GM23338 (cell line): ENCODE data around the gene TNFAIP8L3. TPM values are rescaled to one million over a fixed set of nuclear protein-coding genes. Genes with fewer than 3 reads are reported as not detected.

Experiments used
- ATAC-seq: fragments of 200-7000 bp; cut with Tn5 transposase; 3 replicates; pipeline ENCODE4 v1.9.1; 2020
- DNase-seq: peaks from one replicate; pipeline ENCODE4 v3.0.0-alpha.2; 2015; ENCODE audit warnings: low spot score
- H2AFZ ChIP-seq: fragments of 200-600 bp; sonication (generic); 2 replicates; pipeline ENCODE4 v1.8.0; 2016; ENCODE audit warnings: antibody characterized with exemption, mild to moderate bottlenecking, moderate library complexity
- H3F3A ChIP-seq: fragments of 200-600 bp; sonication (generic); replicated peaks from 2 replicates; pipeline ENCODE4 v1.8.0; 2017; ENCODE audit warnings: antibody characterized with exemption, mixed run types, low read depth
- H3K27ac ChIP-seq: fragments of 200-600 bp; sonication (generic); 2 replicates; pipeline ENCODE4 v1.6.1; 2016; ENCODE audit warnings: low read depth
- H3K27me3 ChIP-seq: fragments of 200-600 bp; sonication (generic); 2 replicates; pipeline ENCODE4 v1.8.0; 2016; ENCODE audit warnings: mild to moderate bottlenecking, mixed run types, moderate library complexity; ENCODE audit not compliant: insufficient read depth
- H3K36me3 ChIP-seq: fragments of 200-600 bp; sonication (generic); 2 replicates; pipeline ENCODE4 v1.8.0; 2016; ENCODE audit warnings: mild to moderate bottlenecking; ENCODE audit not compliant: insufficient read depth
- H3K4me1 ChIP-seq: fragments of 200-600 bp; sonication (generic); 2 replicates; pipeline ENCODE4 v1.8.0; 2016; ENCODE audit warnings: mild to moderate bottlenecking, moderate library complexity; ENCODE audit not compliant: insufficient read depth
- H3K4me2 ChIP-seq: fragments of 200-600 bp; sonication (generic); 2 replicates; pipeline ENCODE4 v1.7.1; 2017; ENCODE audit warnings: mixed run types
- H3K4me3 ChIP-seq: fragments of 200-600 bp; sonication (generic); 2 replicates; pipeline ENCODE4 v1.6.1; 2016; ENCODE audit warnings: mixed run types
- H3K79me2 ChIP-seq: fragments of 200-600 bp; sonication (generic); replicated peaks from 2 replicates; pipeline ENCODE4 v1.8.0; 2017; ENCODE audit warnings: mild to moderate bottlenecking; ENCODE audit not compliant: insufficient read depth
- H3K9me2 ChIP-seq: fragments of 200-600 bp; sonication (generic); 2 replicates; pipeline ENCODE4 v1.8.0; 2017; ENCODE audit not compliant: insufficient read depth
- H4K20me1 ChIP-seq: fragments of 200-600 bp; sonication (generic); replicated peaks from 2 replicates; pipeline ENCODE4 v1.8.0; 2017; ENCODE audit warnings: mild to moderate bottlenecking; ENCODE audit not compliant: insufficient read depth
- H3K27ac Mint-ChIP-seq: 2 replicates; pipeline ENCODE4 v1.8.0; 2020; ENCODE audit warnings: inconsistent platforms, mild to moderate bottlenecking, moderate library complexity, mixed read lengths
- H3K27me3 Mint-ChIP-seq: 3 replicates; pipeline ENCODE4 v1.8.0; 2022; ENCODE audit warnings: low read depth, mild to moderate bottlenecking, moderate library complexity, mixed read lengths, inconsistent platforms; ENCODE audit not compliant: insufficient read depth, poor library complexity
- H3K36me3 Mint-ChIP-seq: 3 replicates; pipeline ENCODE4 v1.8.0; 2021; ENCODE audit warnings: low read depth, mild to moderate bottlenecking, inconsistent platforms, moderate library complexity, mixed read lengths
- H3K4me1 Mint-ChIP-seq: 3 replicates; pipeline ENCODE4 v1.8.0; 2020; ENCODE audit warnings: mild to moderate bottlenecking, inconsistent platforms, mixed read lengths
- H3K4me3 Mint-ChIP-seq: 3 replicates; pipeline ENCODE4 v1.8.0; 2021; ENCODE audit warnings: moderate library complexity, mild to moderate bottlenecking, inconsistent platforms, mixed read lengths
- H3K9me3 Mint-ChIP-seq: 3 replicates; pipeline ENCODE4 v1.8.0; 2020; ENCODE audit warnings: moderate library complexity, mild to moderate bottlenecking, inconsistent platforms, mixed read lengths
- CREB1 ChIP-seq: fragments of 250-450 bp; sonication (Bioruptor Pico); IDR thresholded peaks from 2 replicates; pipeline ENCODE4 v1.5.0; 2020; ENCODE audit warnings: low read depth, mild to moderate bottlenecking, moderate library complexity
- EZH2 ChIP-seq: fragments of 200-600 bp; sonication (generic); IDR thresholded peaks from one replicate; pipeline ENCODE4 v1.8.0; 2017; ENCODE audit warnings: antibody characterized with exemption, mild to moderate bottlenecking, low read depth; ENCODE audit not compliant: unreplicated experiment
- EZH2phosphoT487 ChIP-seq: fragments of 200-600 bp; sonication (generic); IDR thresholded peaks from one replicate; pipeline ENCODE4 v1.8.1; 2018; ENCODE audit warnings: antibody characterized with exemption; ENCODE audit not compliant: unreplicated experiment
- JUNB ChIP-seq: IDR thresholded peaks from one replicate; pipeline ENCODE4 v1.6.1; 2016; ENCODE audit warnings: antibody characterized with exemption; ENCODE audit not compliant: unreplicated experiment
- NANOG ChIP-seq: IDR thresholded peaks from 2 replicates; pipeline ENCODE4 v1.6.1; 2016; ENCODE audit warnings: antibody characterized with exemption, borderline replicate concordance
- POLR2AphosphoS5 ChIP-seq: IDR thresholded peaks from 2 replicates; pipeline ENCODE4 v1.6.1; 2016; ENCODE audit warnings: antibody characterized with exemption, low read depth
- STAT1 ChIP-seq: IDR thresholded peaks from one replicate; pipeline ENCODE4 v1.6.1; 2016; ENCODE audit warnings: antibody characterized with exemption; ENCODE audit not compliant: unreplicated experiment
- ZNF114 ChIP-seq: fragments of 250-450 bp; sonication (Bioruptor Pico); IDR thresholded peaks from 2 replicates; pipeline ENCODE4 v1.5.0; 2020; ENCODE audit warnings: mild to moderate bottlenecking, moderate library complexity
- ZNF331 ChIP-seq: fragments of 250-450 bp; sonication (Bioruptor Pico); IDR thresholded peaks from 2 replicates; pipeline ENCODE4 v1.5.0; 2020; ENCODE audit warnings: low read depth, mild to moderate bottlenecking, moderate library complexity
- polyA plus RNA-seq: library from polyadenylated mRNA; unstranded; fragments of >200 nt; fragmentation: Nextera tagmentation; extraction: Ambion mirVana; gene quantifications from 2 replicates; pipeline ENCODE4 v1.2.1, GENCODE V29; 2016
- total RNA-seq: library from RNA; depleted of rRNA; stranded (reverse); fragments of >200 nt; shearing (Covaris generic); gene quantifications from 2 replicates; pipeline ENCODE4 v1.2.3, GENCODE V29; 2014
- TF ChIP-seq, protein P1 (sequence below), 2 experiments: fragments of 200-600 bp in 1 of 2; sonication (generic) in 1 of 2; conservative IDR thresholded peaks; 2 replicates each; pipeline versions ENCODE4 v1.5.1 to v1.6.1; 2016 to 2017; ENCODE audit warnings: antibody characterized with exemption in 2 of 2, low read depth in 2 of 2, mild to moderate bottlenecking in 2 of 2, moderate library complexity in 1 of 2
- TF ChIP-seq, protein P2 (sequence below): IDR thresholded peaks from 2 replicates; pipeline ENCODE4 v1.6.1; 2016; ENCODE audit warnings: antibody characterized with exemption
- TF ChIP-seq, protein P3 (sequence below): IDR thresholded peaks from one replicate; pipeline ENCODE4 v1.6.1; 2018; ENCODE audit warnings: antibody characterized with exemption; ENCODE audit not compliant: unreplicated experiment
- TF ChIP-seq, protein P4 (sequence below): fragments of 250-450 bp; sonication (Bioruptor Pico); IDR thresholded peaks from 2 replicates; pipeline ENCODE4 v1.5.0; 2020; ENCODE audit warnings: mild to moderate bottlenecking, moderate library complexity

TNFAIP8L3 gene
- total and polyA plus RNA-seq, 2 experiments from 2014 or later, result 0.23 to 0.31 TPM

DNA sequence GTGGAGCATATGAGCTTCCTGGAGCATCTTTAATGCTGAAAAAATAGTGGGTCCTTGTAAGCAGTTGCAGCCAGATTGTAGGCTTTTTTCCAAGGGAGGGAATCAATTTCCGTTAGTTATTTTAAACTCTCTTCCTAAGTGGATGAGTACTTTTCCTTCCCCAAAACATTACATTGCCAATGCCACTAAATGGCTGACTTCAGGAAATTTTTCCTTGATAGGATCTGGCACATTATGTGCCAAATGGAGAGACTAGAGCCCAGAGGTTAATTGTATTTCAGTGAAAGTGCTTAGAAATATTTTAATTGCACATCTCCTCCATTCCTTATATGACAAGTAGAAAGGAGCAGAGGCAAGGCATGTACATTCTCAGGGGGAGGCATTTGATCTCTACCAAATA lies 83.5 kb downstream of the TNFAIP8L3 start:
- Histone ChIP-seq H3K4me1 (no peaks in the 10 kb centered on the region), H3K27ac (no peak overlapping the region), H3K4me3 (no peak overlapping the region), H3K4me2 (no peak overlapping the region), H3F3A (no peaks in the 10 kb centered on the region), H3K79me2 (no peaks in the 10 kb centered on the region), H3K9me2 (no peaks in the 10 kb centered on the region), H3K36me3 (no peaks in the 10 kb centered on the region; the same call in 1 of the 2 replicates), H4K20me1 (no peaks in the 10 kb centered on the region), H3K27me3 (no peaks in the 10 kb centered on the region), H2AFZ (no peak overlapping the region)
- Mint-ChIP-seq H3K9me3 (peaks cover 3% of the 10 kb centered on the region; the same call in 1 of the 3 replicates), H3K4me3 (no peak overlapping the region), H3K4me1 (peaks cover 4% of the 10 kb centered on the region; the same call in 2 of the 3 replicates), H3K27me3 (no peaks in the 10 kb centered on the region), H3K27ac (no peak overlapping the region), H3K36me3 (peaks cover 16% of the 10 kb centered on the region)
- TF ChIP-seq STAT1 (no peak), JUNB (no peak), EZH2 (no peak), ZNF331 (CRISPR knock-in tag) (no peak), CREB1 (CRISPR knock-in tag) (no peak), EZH2phosphoT487 (no peak), ZNF114 (CRISPR knock-in tag) (no peak), NANOG (no peak), POLR2AphosphoS5 (no peak)
- TF ChIP-seq, protein P1, sequence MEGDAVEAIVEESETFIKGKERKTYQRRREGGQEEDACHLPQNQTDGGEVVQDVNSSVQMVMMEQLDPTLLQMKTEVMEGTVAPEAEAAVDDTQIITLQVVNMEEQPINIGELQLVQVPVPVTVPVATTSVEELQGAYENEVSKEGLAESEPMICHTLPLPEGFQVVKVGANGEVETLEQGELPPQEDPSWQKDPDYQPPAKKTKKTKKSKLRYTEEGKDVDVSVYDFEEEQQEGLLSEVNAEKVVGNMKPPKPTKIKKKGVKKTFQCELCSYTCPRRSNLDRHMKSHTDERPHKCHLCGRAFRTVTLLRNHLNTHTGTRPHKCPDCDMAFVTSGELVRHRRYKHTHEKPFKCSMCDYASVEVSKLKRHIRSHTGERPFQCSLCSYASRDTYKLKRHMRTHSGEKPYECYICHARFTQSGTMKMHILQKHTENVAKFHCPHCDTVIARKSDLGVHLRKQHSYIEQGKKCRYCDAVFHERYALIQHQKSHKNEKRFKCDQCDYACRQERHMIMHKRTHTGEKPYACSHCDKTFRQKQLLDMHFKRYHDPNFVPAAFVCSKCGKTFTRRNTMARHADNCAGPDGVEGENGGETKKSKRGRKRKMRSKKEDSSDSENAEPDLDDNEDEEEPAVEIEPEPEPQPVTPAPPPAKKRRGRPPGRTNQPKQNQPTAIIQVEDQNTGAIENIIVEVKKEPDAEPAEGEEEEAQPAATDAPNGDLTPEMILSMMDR (conservative IDR thresholded peaks at IDR 0.05; ENCODE audit: low read depth in 2 of 2), result no peak
- TF ChIP-seq, protein P2, sequence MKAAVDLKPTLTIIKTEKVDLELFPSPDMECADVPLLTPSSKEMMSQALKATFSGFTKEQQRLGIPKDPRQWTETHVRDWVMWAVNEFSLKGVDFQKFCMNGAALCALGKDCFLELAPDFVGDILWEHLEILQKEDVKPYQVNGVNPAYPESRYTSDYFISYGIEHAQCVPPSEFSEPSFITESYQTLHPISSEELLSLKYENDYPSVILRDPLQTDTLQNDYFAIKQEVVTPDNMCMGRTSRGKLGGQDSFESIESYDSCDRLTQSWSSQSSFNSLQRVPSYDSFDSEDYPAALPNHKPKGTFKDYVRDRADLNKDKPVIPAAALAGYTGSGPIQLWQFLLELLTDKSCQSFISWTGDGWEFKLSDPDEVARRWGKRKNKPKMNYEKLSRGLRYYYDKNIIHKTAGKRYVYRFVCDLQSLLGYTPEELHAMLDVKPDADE, result no peak
- TF ChIP-seq, protein P3, sequence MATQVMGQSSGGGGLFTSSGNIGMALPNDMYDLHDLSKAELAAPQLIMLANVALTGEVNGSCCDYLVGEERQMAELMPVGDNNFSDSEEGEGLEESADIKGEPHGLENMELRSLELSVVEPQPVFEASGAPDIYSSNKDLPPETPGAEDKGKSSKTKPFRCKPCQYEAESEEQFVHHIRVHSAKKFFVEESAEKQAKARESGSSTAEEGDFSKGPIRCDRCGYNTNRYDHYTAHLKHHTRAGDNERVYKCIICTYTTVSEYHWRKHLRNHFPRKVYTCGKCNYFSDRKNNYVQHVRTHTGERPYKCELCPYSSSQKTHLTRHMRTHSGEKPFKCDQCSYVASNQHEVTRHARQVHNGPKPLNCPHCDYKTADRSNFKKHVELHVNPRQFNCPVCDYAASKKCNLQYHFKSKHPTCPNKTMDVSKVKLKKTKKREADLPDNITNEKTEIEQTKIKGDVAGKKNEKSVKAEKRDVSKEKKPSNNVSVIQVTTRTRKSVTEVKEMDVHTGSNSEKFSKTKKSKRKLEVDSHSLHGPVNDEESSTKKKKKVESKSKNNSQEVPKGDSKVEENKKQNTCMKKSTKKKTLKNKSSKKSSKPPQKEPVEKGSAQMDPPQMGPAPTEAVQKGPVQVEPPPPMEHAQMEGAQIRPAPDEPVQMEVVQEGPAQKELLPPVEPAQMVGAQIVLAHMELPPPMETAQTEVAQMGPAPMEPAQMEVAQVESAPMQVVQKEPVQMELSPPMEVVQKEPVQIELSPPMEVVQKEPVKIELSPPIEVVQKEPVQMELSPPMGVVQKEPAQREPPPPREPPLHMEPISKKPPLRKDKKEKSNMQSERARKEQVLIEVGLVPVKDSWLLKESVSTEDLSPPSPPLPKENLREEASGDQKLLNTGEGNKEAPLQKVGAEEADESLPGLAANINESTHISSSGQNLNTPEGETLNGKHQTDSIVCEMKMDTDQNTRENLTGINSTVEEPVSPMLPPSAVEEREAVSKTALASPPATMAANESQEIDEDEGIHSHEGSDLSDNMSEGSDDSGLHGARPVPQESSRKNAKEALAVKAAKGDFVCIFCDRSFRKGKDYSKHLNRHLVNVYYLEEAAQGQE, result no peak
- TF ChIP-seq, protein P4, sequence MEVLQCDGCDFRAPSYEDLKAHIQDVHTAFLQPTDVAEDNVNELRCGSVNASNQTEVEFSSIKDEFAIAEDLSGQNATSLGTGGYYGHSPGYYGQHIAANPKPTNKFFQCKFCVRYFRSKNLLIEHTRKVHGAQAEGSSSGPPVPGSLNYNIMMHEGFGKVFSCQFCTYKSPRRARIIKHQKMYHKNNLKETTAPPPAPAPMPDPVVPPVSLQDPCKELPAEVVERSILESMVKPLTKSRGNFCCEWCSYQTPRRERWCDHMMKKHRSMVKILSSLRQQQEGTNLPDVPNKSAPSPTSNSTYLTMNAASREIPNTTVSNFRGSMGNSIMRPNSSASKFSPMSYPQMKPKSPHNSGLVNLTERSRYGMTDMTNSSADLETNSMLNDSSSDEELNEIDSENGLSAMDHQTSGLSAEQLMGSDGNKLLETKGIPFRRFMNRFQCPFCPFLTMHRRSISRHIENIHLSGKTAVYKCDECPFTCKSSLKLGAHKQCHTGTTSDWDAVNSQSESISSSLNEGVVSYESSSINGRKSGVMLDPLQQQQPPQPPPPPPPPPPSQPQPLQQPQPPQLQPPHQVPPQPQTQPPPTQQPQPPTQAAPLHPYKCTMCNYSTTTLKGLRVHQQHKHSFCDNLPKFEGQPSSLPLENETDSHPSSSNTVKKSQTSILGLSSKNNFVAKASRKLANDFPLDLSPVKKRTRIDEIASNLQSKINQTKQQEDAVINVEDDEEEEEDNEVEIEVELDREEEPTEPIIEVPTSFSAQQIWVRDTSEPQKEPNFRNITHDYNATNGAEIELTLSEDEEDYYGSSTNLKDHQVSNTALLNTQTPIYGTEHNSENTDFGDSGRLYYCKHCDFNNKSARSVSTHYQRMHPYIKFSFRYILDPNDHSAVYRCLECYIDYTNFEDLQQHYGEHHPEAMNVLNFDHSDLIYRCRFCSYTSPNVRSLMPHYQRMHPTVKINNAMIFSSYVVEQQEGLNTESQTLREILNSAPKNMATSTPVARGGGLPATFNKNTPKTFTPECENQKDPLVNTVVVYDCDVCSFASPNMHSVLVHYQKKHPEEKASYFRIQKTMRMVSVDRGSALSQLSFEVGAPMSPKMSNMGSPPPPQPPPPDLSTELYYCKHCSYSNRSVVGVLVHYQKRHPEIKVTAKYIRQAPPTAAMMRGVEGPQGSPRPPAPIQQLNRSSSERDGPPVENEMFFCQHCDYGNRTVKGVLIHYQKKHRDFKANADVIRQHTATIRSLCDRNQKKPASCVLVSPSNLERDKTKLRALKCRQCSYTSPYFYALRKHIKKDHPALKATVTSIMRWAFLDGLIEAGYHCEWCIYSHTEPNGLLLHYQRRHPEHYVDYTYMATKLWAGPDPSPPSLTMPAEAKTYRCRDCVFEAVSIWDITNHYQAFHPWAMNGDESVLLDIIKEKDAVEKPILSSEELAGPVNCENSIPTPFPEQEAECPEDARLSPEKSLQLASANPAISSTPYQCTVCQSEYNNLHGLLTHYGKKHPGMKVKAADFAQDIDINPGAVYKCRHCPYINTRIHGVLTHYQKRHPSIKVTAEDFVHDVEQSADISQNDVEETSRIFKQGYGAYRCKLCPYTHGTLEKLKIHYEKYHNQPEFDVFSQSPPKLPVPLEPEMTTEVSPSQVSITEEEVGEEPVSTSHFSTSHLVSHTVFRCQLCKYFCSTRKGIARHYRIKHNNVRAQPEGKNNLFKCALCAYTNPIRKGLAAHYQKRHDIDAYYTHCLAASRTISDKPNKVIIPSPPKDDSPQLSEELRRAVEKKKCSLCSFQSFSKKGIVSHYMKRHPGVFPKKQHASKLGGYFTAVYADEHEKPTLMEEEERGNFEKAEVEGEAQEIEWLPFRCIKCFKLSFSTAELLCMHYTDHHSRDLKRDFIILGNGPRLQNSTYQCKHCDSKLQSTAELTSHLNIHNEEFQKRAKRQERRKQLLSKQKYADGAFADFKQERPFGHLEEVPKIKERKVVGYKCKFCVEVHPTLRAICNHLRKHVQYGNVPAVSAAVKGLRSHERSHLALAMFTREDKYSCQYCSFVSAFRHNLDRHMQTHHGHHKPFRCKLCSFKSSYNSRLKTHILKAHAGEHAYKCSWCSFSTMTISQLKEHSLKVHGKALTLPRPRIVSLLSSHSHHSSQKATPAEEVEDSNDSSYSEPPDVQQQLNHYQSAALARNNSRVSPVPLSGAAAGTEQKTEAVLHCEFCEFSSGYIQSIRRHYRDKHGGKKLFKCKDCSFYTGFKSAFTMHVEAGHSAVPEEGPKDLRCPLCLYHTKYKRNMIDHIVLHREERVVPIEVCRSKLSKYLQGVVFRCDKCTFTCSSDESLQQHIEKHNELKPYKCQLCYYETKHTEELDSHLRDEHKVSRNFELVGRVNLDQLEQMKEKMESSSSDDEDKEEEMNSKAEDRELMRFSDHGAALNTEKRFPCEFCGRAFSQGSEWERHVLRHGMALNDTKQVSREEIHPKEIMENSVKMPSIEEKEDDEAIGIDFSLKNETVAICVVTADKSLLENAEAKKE, result no peak
- DNase-seq (no peak), ATAC-seq (no peak)
